Femur (tissue), 1 donor: ENCODE measurements around the gene SGPL1.
A peak's percentile ranks its signal among the peaks of the same experiment; 100 is the strongest.
"Not testable (repeated sequence)": the region's sequence is repeated elsewhere in the genome, so short reads cannot be mapped to it uniquely, and the experiment has no call there.

Experiments used
- DNase-seq: peaks from one replicate; pipeline ENCODE4 v3.0.0-alpha.2; 2017

Gene SGPL1

GRCh38 chr10:70815504-70816219 is at the start of gene SGPL1:
Gene SGPL1, plus strand, starts transcription at chr10:70815948. Its CDS starts 906 bp downstream, at chr10:70816854.
- peak; percentile 88 for DNase-seq

GRCh38 chr10:70768026-70768685 is 47.6 kb upstream of the SGPL1 start:
- DNase-seq, result not testable (repeated sequence)

GRCh38 chr10:70769121-70769520 is 46.6 kb upstream of the SGPL1 start:
- DNase-seq, result no peak

- DNase-seq, result no peak
These were observed 45.7 kb upstream of the SGPL1 start for GRCh38 chr10:70770001-70770400.

- DNase-seq, result not testable (repeated sequence)
These were observed 45.2 kb upstream of the SGPL1 start for GRCh38 chr10:70770516-70770915.

- DNase-seq, result no peak
These were observed 44.2 kb upstream of the SGPL1 start for GRCh38 chr10:70771311-70772194.

- DNase-seq, result no peak
These were observed 43.1 kb upstream of the SGPL1 start for GRCh38 chr10:70772627-70773026.

GRCh38 chr10:70773461-70773860 is 42.3 kb upstream of the SGPL1 start:
- DNase-seq, result no peak

GRCh38 chr10:70773965-70774809 is 41.6 kb upstream of the SGPL1 start:
- DNase-seq, result no peak

- peak; percentile 17 for DNase-seq
These were observed 40.7 kb upstream of the SGPL1 start for GRCh38 chr10:70774810-70775678.

- no peak for DNase-seq
These were observed 39.9 kb upstream of the SGPL1 start for GRCh38 chr10:70775679-70776454.

GRCh38 chr10:70776455-70777005 is 39.2 kb upstream of the SGPL1 start:
- DNase-seq, result no peak

- no peak for DNase-seq
These were observed 38.5 kb upstream of the SGPL1 start for GRCh38 chr10:70777063-70777875.

GRCh38 chr10:70778267-70778924 is 37.4 kb upstream of the SGPL1 start:
- DNase-seq, result no peak

- peak; percentile 53 for DNase-seq
These were observed 36.7 kb upstream of the SGPL1 start for GRCh38 chr10:70779088-70779487.

GRCh38 chr10:70779511-70780369 is 36.0 kb upstream of the SGPL1 start:
- DNase-seq, result no peak

- no peak for DNase-seq
These were observed 35.4 kb upstream of the SGPL1 start for GRCh38 chr10:70780370-70780760.

- DNase-seq, result no peak
These were observed 35.0 kb upstream of the SGPL1 start for GRCh38 chr10:70780772-70781171.
